RKO (cell line): ENCODE measurements around the gene CCDC183.

Source experiments
- DNase-seq: peaks from one replicate; pipeline ENCODE4 v3.0.0-alpha.2; 2016; ENCODE audit warnings: low spot score

The CCDC183 gene

DNA sequence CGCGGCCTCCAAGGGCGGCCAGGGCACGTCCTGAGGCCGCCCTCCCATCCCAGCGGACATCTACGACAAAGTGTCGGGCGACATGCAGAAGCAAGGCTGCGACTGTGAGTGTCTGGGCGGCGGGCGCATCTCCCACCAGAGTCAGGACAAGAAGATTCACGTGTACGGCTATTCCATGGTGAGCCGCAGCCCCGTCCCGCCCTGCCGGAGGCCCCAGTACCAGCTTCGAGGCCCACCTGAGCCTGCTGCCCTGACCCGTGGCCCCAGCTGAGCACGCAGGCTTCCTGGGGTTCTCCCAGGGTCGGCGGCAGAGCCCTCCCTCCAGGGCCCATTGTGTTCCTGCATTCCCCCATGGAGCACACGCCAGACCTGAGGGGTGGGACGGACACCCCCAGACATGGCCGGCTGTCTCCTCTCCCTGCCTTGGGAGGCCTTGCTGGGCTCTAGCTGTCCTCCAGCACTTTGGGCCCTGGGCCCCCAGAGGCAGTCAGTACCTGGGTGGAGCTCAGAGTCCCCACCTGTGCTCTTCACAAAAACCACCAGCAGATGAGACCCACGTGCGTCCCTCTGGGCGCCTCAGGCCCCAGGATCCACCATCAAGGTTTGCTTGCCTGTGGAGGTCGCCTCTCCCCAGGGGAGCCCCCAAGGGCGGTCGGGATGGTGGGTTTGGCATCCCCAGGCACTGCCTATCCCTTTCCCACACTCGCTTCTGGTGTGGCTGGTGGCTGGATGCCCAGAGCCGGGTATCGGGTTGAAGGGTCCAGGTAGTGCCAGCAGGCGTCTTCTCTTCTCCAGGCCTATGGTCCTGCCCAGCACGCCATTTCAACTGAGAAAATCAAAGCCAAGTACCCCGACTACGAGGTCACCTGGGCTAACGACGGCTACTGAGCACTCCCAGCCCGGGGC, 54.1 kb downstream of the CCDC183 start:
- no peak for DNase-seq

DNA sequence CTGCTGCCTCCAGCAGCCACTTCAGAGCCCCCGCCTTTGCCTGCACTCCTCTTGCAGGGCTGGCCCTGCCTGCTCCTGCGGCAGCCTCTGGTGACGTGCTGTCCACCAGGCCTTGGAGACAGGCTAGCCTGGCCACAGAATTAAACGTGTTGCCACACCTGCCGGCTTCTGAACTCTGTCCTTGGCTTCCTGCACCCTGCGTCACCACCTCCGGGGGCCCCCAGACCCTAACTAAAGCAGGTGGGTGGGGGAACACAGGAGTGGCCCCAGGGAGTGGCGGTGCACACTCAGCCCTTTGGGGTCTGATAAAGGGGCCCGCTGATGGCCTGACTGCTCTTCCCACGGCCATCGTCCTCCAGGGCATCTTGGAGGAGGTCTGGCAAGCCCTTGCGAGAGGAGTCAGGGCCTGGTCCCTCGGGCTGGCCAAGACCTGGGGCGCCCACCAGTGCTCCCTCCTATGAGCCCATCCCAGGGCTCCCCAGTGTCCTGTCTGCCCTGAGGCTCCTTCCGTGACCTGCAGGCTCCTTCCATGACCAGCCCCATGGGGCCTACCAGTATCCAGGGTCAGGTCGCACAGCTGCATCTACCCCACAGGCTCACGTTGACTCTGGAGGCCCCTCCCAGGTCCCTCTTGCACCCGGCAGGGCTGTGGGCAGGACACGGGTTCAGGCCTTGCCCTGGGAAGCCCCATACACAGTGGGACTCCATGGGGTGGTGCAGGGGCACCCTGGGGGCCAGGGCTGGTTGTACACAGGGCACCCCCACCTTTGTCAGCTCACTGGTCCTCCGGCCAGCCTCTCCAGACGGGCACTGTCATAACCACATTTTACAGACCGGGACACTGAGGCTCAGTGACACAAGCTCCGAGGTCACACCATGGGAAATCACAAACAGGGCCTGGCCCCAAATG, 55.0 kb downstream of the CCDC183 start:
- DNase-seq: no peak

DNA sequence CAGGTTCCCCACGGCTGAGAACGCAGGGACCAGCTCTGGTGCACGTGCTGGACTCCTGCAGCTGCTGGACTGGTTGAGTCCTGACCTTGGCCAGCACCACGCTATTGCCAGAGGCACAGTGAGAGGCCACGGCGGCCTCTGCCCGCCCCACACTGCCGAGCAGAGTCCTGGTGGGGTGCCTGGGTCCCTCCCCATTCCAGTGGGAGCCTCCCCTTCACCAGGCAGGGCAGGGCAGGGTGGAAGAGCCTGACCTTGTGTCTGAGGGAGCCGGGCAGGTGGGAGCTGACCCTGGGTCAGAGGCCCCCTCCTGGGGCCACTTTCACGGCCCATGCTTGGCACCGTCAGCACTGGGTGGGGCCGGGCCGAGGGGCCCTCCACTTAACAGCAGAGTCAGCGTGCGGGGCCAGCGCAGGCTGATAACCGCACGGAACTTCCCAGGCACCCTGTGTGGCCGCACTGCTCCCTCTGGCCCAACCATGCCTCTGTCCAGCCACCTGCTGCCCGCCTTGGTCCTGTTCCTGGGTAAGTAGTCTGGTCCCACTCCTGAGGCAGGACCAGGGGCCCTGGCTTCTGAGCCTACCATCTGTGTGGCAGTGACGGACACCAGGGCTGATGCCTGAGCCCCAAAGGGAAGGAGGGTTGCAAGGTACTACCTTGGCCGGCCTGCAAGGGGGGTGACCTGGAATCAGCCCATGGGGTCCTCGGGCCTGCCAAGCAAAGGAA, 56.0 kb downstream of the CCDC183 start, which contains the start of gene MAMDC4:
Gene MAMDC4, plus strand, starts transcription at position 406 of the 723 bp plus-strand sequence. Its CDS starts 71 bp downstream, at position 477.
- no peak for DNase-seq

- no peak for DNase-seq
Measured at GRCh38 chr9:136852664-136853595, 56.8 kb downstream of the CCDC183 start.

DNA sequence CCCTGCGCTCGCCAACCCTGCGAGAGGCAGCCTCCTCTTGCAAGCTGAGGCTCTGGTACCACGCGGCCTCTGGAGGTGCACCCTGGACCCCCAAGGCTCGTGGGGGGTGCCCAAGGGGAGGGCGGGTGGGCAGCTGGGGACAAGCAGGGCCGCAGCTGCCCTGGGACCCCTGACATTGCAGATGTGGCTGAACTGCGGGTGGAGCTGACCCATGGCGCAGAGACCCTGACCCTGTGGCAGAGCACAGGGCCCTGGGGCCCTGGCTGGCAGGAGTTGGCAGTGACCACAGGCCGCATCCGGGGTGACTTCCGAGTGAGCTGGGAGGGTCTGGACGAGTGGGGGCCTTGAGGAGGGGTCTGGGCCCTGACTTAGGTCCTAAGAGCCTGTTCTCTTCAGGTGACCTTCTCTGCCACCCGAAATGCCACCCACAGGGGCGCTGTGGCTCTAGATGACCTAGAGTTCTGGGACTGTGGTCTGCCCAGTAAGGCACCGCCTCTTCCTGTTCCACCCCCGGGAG, 57.5 kb downstream of the CCDC183 start:
- DNase-seq: no peak

DNA sequence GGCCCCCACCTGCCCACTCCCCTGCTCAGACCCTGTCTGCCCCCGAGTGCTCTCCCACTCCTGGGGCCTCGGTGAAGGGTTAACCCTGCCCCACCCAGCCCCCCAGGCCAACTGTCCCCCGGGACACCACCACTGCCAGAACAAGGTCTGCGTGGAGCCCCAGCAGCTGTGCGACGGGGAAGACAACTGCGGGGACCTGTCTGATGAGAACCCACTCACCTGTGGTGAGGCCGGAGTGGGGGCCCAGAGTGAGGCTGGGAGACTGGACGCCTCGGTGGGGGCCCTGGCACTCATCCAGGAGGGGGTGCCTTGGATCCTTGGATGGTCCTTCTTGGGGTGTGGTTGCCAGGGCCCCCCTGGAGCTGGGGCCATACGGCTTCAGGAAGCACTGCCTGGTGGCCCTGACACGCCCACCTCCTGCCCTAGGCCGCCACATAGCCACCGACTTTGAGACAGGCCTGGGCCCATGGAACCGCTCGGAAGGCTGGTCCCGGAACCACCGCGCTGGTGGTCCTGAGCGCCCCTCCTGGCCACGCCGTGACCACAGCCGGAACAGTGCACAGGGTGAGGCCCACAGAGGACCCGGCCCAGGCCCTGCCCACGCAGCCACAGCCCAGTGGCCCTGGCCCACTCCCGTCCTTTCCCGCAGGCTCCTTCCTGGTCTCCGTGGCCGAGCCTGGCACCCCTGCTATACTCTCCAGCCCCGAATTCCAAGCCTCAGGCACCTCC, 58.1 kb downstream of the CCDC183 start:
- DNase-seq: no peak

DNA sequence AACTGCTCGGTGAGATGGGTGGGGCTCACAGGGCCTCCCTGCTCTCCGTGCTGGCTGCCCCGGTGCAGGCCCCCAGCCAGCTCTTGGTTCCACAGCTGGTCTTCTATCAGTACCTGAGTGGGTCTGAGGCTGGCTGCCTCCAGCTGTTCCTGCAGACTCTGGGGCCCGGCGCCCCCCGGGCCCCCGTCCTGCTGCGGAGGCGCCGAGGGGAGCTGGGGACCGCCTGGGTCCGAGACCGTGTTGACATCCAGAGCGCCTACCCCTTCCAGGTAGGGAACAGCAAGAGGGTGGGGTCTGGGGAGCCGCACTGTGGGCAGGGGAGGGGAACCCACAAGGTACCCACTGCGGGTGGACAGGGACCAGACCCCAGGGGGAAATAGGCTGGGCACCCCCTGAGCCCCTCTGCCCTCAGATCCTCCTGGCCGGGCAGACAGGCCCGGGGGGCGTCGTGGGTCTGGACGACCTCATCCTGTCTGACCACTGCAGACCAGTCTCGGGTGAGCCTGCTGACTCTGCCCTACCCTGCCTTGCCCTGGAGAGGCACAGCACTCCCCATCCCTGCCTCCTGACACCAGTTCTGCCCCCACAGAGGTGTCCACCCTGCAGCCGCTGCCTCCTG, 58.8 kb downstream of the CCDC183 start:
- DNase-seq: no peak

DNA sequence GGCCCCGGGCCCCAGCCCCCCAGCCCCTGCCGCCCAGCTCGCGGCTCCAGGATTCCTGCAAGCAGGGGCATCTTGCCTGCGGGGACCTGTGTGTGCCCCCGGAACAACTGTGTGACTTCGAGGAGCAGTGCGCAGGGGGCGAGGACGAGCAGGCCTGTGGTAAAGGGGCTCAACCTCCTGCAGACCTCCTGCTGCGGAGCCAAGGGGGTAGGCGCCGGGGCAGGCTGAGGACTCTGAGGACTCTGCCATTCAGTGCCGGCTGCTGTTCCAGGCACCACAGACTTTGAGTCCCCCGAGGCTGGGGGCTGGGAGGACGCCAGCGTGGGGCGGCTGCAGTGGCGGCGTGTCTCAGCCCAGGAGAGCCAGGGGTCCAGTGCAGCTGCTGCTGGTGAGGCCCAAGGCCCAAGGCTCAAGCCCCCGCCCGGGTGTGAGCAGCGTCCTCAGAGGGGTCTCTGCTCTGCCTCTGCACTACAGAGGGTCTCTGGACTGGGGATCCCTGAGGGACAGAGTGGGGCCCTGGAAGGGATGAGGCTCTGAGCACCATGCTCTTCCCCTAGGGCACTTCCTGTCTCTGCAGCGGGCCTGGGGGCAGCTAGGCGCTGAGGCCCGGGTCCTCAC, 59.4 kb downstream of the CCDC183 start:
- DNase-seq: no peak

DNA sequence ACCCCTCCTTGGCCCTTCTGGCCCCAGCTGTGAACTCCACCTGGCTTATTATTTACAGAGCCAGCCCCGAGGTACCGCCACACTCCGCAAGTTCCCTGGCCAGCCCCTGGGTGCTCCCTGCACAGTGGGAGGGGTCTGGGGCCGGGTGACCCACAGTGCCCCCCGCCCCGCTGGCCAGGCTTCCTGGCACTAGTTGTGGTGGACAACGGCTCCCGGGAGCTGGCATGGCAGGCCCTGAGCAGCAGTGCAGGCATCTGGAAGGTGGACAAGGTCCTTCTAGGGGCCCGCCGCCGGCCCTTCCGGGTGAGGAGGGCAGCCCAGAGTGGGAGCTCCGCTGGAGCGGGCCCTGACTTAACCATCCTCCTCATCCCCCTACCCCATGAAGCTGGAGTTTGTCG, 59.9 kb downstream of the CCDC183 start:
- DNase-seq: no peak

GRCh38 chr9:136856541-136857141, 60.5 kb downstream of the CCDC183 start:
- no peak for DNase-seq

DNA sequence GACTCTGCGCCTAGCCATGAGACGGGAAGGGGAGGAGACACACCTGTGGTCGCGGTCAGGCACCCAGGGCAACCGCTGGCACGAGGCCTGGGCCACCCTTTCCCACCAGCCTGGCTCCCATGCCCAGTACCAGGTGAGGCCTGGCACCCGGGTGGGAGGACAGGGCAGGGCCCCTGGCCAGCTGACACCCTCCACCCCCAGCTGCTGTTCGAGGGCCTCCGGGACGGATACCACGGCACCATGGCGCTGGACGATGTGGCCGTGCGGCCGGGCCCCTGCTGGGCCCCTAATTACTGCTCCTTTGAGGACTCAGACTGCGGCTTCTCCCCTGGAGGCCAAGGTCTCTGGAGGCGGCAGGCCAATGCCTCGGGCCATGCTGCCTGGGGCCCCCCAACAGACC, 61.0 kb downstream of the CCDC183 start:
- no peak for DNase-seq
